Astrocyte of the cerebellum (primary cell): ENCODE measurements around the gene ZNF76.

Source experiments
- DNase-seq: peaks from one replicate; pipeline ENCODE4 v3.0.0-alpha.2; 2011; ENCODE audit warnings: low read depth
- H3K4me3 ChIP-seq: 2 replicates; pipeline ENCODE4 v1.5.1; 2011; ENCODE audit warnings: mild to moderate bottlenecking, low read depth, low read length, moderate library complexity
- CTCF ChIP-seq: IDR thresholded peaks from 2 replicates; pipeline ENCODE4 v1.5.1; 2012; ENCODE audit warnings: low read length, low read depth, moderate library complexity, mild to moderate bottlenecking; ENCODE audit errors: missing control alignments
- in situ Hi-C: cut with HindIII; loops from 2 replicates; pipeline ENCODE4 v1.10.0; 2017; ENCODE audit warnings: low sequenced_read_pairs

The ZNF76 gene

GRCh38 chr6:35242486-35242885 is 17.0 kb upstream of the ZNF76 start:
- in situ Hi-C loops: loop anchor here (5.0 kb wide), 1 partner anchor 95 kb away; no protein-coding TSS in a partner anchor
- DNase-seq: no peak
- no peak overlapping the region for H3K4me3 ChIP-seq
- TF ChIP-seq CTCF: no peak

- DNase-seq: no peak
- in situ Hi-C loops: loop anchor here (5.0 kb wide), 1 partner anchor 96 kb away; no protein-coding TSS in a partner anchor
These were observed 16.6 kb upstream of the ZNF76 start for GRCh38 chr6:35242906-35243305.

GRCh38 chr6:35243386-35243958 is 16.1 kb upstream of the ZNF76 start:
- in situ Hi-C loops: loop anchor here (5.0 kb wide), 1 partner anchor 96 kb away; no protein-coding TSS in a partner anchor
- no peak for TF ChIP-seq CTCF
- DNase-seq: no peak
- H3K4me3 ChIP-seq: no peak overlapping the region

More at GRCh38 chr6:35242906-35243305, 16.6 kb upstream of the ZNF76 start:
- no peak overlapping the region for H3K4me3 ChIP-seq
- no peak for TF ChIP-seq CTCF

- no peak overlapping the region for H3K4me3 ChIP-seq
- no peak for TF ChIP-seq CTCF
- in situ Hi-C loops: loop anchor here (5.0 kb wide), 1 partner anchor 97 kb away; no protein-coding TSS in a partner anchor
- no peak for DNase-seq
These were observed 15.0 kb upstream of the ZNF76 start for GRCh38 chr6:35244551-35244950.

GRCh38 chr6:35247642-35248231 is 11.8 kb upstream of the ZNF76 start:
- in situ Hi-C loops: no loop called here
- H3K4me3 ChIP-seq: no peak overlapping the region
- no peak for TF ChIP-seq CTCF

GRCh38 chr6:35248300-35248699 is 11.2 kb upstream of the ZNF76 start:
- no peak for DNase-seq
- no peak overlapping the region for H3K4me3 ChIP-seq
- in situ Hi-C loops: no loop called here
- TF ChIP-seq CTCF: no peak

More at GRCh38 chr6:35247642-35248231, 11.8 kb upstream of the ZNF76 start:
- no peak for DNase-seq
